ENCODE measurements around the gene FBXW5.

GRCh38 chr9:136968333-136969127 is 24.0 kb upstream of the FBXW5 start:
- TF ChIP-seq, protein P1, sequence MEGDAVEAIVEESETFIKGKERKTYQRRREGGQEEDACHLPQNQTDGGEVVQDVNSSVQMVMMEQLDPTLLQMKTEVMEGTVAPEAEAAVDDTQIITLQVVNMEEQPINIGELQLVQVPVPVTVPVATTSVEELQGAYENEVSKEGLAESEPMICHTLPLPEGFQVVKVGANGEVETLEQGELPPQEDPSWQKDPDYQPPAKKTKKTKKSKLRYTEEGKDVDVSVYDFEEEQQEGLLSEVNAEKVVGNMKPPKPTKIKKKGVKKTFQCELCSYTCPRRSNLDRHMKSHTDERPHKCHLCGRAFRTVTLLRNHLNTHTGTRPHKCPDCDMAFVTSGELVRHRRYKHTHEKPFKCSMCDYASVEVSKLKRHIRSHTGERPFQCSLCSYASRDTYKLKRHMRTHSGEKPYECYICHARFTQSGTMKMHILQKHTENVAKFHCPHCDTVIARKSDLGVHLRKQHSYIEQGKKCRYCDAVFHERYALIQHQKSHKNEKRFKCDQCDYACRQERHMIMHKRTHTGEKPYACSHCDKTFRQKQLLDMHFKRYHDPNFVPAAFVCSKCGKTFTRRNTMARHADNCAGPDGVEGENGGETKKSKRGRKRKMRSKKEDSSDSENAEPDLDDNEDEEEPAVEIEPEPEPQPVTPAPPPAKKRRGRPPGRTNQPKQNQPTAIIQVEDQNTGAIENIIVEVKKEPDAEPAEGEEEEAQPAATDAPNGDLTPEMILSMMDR (IDR thresholded peaks at IDR 0.05; ENCODE audit: low read depth, low read length): no peak
- no peak for TF ChIP-seq EZH2phosphoT487 (IDR thresholded peaks at IDR 0.05; ENCODE audit: low read depth)
